NCI-H1092 (cell line): Measurements from ENCODE around the gene LAMB4.
"Not testable (repeated sequence)": the region's sequence is repeated elsewhere in the genome, so short reads cannot be mapped to it uniquely, and the experiment has no call there.

Experiments used
- DNase-seq: peaks from one replicate; lab custom pipeline; 2025; lab: John Stamatoyannopoulos, UW

The LAMB4 gene

DNA sequence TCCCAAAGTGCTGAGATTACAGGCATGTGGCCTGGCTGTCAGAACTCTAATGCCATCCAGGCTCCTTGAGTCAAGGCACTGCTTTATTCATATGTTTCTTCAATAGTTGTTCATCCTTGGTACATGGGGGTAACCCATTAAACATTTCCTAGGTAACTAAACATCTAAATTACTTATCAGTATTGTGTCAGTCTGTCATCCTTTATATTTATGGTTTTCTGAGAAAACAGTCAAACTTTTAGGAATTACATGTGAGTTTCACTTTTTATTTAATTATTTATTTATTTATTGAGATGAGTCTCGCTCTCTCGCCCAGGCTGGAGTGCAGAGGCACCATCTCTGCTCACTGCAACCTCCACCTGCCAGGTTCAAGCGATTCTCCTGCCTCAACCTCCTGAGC lies 81.7 kb downstream of the LAMB4 start:
- no peak for DNase-seq

- no peak for DNase-seq
Observed at GRCh38 chr7:108046952-108047506, 83.1 kb downstream of the LAMB4 start.

- DNase-seq, result no peak
Observed at GRCh38 chr7:108045669-108046068, 84.5 kb downstream of the LAMB4 start.

GRCh38 chr7:108045154-108045553 lies 85.0 kb downstream of the LAMB4 start:
- DNase-seq, result no peak

GRCh38 chr7:108044345-108044744 lies 85.8 kb downstream of the LAMB4 start:
- DNase-seq, result no peak

DNA sequence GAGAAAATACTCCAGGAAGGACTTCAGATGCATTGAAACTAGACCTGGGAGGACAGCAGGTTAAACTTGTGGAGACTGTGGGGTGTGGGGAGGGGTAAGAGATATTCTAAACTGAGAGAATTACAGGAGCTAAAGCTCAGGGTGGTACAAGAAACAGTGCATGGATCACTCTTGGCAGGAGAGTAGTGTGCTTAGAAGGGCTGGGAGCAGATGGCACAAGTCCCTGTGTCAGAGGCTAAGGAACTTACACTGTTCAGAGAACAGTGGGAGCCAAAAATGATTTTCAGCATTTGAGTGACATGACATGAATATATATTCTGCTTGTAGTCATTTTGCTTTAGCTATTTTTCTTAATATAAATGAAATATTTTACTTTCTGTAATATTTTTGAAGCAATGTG lies 91.2 kb downstream of the LAMB4 start:
- no peak for DNase-seq

DNA sequence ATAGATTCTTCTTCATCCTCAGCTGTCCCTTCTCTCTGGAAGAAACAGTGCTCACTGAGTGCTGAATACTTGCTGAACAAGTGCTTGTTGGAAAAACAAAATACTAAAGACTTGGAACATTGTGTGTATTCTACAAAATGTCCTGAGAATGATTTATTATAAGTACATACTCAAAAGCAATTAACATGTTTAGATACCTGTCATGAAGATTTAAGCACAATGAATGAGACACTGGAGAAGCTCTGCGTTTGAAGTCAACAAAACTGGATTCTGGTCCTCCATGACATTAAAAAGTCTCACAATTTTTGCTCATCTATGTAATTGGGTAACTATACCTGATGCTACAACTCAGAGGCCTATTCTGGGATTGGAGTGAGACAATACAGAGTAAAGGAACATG lies 92.4 kb downstream of the LAMB4 start:
- DNase-seq, result no peak

- DNase-seq, result no peak
Observed at GRCh38 chr7:108037140-108037539, 93.0 kb downstream of the LAMB4 start.

DNA sequence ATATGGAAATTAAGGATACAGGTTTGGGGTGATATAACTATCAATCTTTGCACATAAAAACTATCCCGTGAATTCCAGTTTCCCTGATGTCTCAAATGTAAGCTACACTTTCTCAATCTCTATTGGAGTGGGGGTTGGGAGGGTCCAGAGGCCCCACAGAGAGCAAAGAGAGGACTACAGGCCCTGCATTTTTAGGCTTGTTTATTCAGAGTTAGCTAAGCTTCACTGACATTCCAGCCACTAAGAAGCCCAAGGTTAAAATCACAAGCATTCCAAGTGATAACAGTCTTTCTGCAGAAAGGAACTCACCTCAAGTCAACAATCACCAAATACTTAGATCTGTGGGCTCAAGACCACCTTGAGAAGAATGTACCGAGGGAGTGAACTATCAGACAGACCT lies 95.6 kb downstream of the LAMB4 start:
- no peak for DNase-seq

DNA sequence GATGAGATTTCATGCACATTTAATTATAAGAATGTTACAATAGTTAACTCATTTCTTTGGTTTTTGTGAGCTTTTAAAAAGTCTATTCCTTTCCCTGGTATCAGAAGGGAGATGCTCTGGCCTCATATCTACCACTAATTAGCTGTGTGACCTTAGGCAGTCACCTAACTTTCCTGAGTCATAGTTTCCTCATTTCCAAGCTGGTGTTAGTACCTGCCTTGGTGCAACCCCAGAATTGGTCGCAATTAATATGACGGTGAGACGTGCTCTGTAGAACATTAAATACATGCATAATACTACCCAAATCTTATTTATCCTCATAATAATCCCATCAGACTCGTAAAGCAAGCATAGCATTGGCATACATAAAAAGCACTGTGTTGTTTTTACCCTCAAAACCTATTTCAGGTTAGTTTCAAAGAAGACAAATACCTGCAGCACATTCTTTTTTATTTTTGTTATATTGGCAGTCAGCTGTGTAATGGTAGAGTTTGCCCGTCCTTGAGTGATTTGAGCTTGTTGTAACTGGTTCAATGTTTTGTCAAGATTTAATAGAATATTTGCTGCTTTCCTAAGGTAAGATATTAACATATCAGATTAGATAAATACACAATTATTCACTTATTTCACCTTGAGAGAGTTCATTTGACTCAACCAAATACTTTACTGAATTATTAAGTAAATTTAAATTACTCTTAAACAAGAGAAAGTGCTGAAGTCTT lies 96.2 kb downstream of the LAMB4 start:
- DNase-seq, result no peak

GRCh38 chr7:108033309-108033708 lies 96.9 kb downstream of the LAMB4 start:
- not testable (repeated sequence) for DNase-seq

GRCh38 chr7:108030516-108030915 lies 99.6 kb downstream of the LAMB4 start:
- no peak for DNase-seq

GRCh38 chr7:108029034-108029433 lies 101.1 kb downstream of the LAMB4 start:
- DNase-seq, result no peak

DNA sequence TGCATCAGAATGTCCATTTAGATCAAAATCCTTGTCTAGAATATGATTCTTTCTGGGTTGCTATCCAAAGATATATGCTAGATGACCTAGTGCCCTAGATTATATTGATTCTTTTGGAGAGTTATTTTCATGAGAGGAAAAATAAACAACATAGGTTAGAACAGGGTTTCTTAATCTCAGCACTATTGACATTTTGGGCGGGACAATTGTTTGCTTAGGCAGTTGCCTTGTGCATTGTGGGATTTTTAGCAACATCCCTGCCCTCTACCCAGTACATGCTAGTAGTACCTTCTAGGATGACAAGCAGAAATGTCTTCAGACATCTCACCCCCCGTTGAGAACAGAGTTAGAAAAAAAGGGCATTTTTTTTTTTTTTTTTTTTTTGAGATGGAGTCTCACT lies 102.0 kb downstream of the LAMB4 start:
- DNase-seq, result no peak

DNA sequence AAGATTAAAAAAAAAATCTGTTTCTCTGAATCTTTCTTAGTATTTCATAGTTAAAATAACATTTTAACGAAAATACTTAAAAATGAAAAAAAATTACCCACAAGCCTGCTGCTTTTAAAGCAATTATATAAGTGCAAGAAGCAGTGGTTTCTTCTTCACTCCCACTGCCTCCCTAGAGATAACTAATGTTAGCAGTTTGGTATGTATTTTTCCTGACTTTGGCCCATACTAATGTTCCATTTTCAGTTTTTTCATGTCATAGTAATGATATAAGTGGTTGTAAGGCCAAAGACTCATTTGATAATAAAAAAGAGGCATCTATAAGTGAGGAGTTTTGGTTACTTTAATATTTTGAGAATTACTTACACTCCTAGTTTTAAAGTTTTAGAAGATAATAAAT lies 102.9 kb downstream of the LAMB4 start:
- no peak for DNase-seq

- DNase-seq, result no peak
Observed at GRCh38 chr7:108026647-108027046, 103.5 kb downstream of the LAMB4 start.

DNA sequence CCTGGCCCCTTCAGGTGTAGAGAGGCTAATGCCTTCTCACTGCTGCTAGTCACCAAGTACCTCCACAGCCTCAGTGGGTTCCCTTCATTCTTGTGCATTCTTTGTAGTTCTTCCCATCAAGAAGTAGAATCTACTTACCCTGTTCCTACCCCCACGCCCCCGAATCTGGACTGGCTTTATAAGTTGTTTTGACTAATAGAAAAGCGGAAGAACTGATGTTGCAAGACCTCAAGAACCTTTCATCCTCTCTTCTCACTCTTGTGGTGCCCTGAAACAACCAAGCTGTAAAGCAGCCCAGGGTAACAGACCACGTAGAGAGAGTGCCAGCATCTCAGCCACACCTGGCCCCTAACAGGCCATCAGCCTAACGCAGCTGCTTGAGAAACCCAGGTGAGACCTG lies 104.0 kb downstream of the LAMB4 start:
- DNase-seq, result no peak

- DNase-seq, result no peak
Observed at GRCh38 chr7:108024538-108024937, 105.6 kb downstream of the LAMB4 start.

GRCh38 chr7:108020585-108020984 lies 109.6 kb downstream of the LAMB4 start:
- no peak for DNase-seq

- DNase-seq, result no peak
Observed at GRCh38 chr7:108018668-108019067, 111.5 kb downstream of the LAMB4 start.

GRCh38 chr7:108017776-108018151 lies 112.4 kb downstream of the LAMB4 start:
- no peak for DNase-seq

GRCh38 chr7:108016841-108017775 lies 113.1 kb downstream of the LAMB4 start:
- DNase-seq, result no peak

GRCh38 chr7:108015740-108016139 lies 114.4 kb downstream of the LAMB4 start:
- DNase-seq, result no peak
